HG03432 (cell line): ENCODE measurements around the gene DENND2D.

Source experiments
- ATAC-seq: cut with Tn5 transposase; IDR thresholded peaks from one replicate; pipeline ENCODE4 v1.9.1; 2021; ENCODE audit warnings: mild to moderate bottlenecking, moderate library complexity; ENCODE audit not compliant: unreplicated experiment

Gene DENND2D

GRCh38 chr1:111179968-111180533, 20.4 kb downstream of the DENND2D start:
- ATAC-seq: no peak

- ATAC-seq: peak; percentile 63
These were observed 23.8 kb downstream of the DENND2D start for GRCh38 chr1:111176678-111177077.

GRCh38 chr1:111175349-111175748, 25.1 kb downstream of the DENND2D start:
- no peak for ATAC-seq

- peak; percentile 48 for ATAC-seq
These were observed 26.4 kb downstream of the DENND2D start for GRCh38 chr1:111174070-111174469.

- ATAC-seq: no peak
These were observed 28.0 kb downstream of the DENND2D start for GRCh38 chr1:111172463-111172862.

GRCh38 chr1:111164151-111164550, 36.3 kb downstream of the DENND2D start:
- ATAC-seq: no peak

GRCh38 chr1:111163363-111163762, 37.1 kb downstream of the DENND2D start:
- no peak for ATAC-seq

- no peak for ATAC-seq
These were observed 38.0 kb downstream of the DENND2D start for GRCh38 chr1:111162488-111162880.

GRCh38 chr1:111161843-111162487, 38.5 kb downstream of the DENND2D start:
- no peak for ATAC-seq

GRCh38 chr1:111157431-111157830, 43.0 kb downstream of the DENND2D start:
- ATAC-seq: no peak

GRCh38 chr1:111154021-111154999, 46.1 kb downstream of the DENND2D start:
- ATAC-seq: no peak

- no peak for ATAC-seq
These were observed 48.6 kb downstream of the DENND2D start for GRCh38 chr1:111151838-111152237.

- peak; percentile 74 for ATAC-seq
These were observed 52.0 kb downstream of the DENND2D start for GRCh38 chr1:111148376-111148881.

- no peak for ATAC-seq
These were observed 52.5 kb downstream of the DENND2D start for GRCh38 chr1:111147948-111148347.

- no peak for ATAC-seq
These were observed 54.3 kb downstream of the DENND2D start for GRCh38 chr1:111145963-111146768.

- no peak for ATAC-seq
These were observed 54.9 kb downstream of the DENND2D start for GRCh38 chr1:111145542-111145941.

- no peak for ATAC-seq
These were observed 58.0 kb downstream of the DENND2D start for GRCh38 chr1:111142356-111142975.

GRCh38 chr1:111141245-111142220, 58.9 kb downstream of the DENND2D start:
- ATAC-seq: no peak

GRCh38 chr1:111140680-111140967, 59.8 kb downstream of the DENND2D start:
- no peak for ATAC-seq
